ENCODE measurements around the gene STX17.
"Not testable (repeated sequence)": the region's sequence is repeated elsewhere in the genome, so short reads cannot be mapped to it uniquely, and the experiment has no call there.

Gene STX17

DNA sequence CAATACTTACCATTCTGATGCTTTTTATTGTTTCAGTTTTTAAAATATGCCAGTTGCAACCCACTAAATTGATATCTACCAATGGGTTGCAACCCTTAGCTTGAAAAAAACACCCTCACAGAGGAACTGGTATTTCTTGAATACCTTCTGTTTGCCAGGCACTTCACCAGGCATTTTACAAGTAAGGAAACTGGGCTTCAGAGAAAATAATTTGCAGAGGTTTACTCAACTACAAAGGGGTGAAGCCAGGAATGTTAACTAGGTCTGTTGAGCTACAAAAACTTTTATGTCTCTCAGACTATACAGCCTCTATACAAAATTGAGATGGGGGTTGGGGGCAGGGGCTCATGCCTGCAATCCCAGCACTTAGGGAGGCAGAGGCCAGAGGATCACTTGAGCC, 65.0 kb downstream of the STX17 start:
- DNase-seq (ENCODE audit: low read depth), result no peak

DNA sequence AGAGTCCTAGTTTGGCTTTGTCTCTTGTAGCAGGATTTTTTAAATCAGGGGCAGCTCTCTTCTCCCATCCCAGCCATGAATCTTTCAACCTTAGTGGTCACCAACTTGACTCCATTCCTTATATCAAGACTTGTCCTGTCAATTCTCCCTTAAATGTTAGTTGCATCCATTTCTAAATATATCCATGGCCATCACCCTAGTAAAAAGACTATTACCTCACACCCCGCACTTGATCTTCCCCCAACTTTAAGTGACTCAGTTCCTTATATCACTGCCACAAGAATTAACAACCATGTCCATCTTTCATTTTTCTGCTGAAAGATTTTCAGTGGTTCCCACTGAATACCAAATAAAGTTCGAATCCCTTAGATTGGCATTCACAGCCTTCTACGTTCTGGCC, 67.0 kb downstream of the STX17 start:
- DNase-seq (ENCODE audit: low read depth), result no peak

DNA sequence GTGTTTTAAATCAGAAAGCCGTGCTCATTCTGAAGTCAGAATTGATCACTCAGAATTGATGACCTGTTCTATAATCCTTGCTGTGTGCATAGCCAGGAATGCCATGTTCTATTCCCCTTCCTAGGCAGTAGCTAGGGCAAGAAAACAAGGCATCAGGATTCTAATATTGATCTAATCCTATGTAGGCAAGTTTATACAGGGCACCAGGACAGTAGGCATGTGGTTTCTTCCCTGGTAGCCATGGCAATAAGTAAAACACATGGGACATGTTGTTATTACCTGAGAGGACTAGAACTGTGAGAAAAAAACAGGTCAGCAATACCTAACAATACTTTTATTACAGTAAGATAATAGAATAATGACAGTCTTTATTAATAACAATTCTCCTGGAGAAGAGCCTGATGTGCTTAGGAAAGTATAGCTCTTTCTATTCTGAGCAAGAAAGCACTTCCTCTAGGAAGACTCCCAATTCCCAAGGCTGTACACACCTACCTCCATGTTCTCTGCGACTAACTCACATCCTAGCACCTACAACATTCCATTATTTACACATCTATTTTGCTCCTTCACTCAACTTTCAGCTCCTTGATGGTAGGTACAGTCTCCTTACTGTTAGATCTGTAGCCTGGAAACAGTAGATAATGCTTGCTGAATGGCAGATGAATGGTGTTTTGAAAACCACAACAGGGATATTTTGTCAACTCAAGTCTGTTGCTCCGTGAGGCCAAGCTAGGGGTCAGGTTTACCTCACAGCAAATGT, 70.8 kb downstream of the STX17 start:
- DNase-seq (ENCODE audit: low read depth), result no peak

DNA sequence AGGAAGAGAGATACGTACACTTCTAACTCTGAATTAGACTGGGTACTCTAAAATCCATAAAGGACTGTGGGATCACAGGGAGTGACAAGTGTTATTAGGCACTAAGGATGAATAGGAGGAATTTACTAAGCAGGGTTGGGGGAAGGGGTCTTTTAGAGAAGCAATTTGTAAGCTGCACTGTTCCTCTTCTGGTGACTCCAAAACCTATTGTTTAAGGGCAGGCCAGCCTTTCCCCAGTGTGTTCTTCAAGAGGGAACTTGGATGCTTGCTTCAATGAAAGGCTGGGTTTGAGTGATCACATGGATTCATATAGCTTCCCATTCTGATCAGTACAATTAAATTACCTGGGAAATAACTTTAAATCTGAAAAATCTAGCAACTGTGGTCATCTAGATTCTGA, 71.8 kb downstream of the STX17 start:
- DNase-seq (ENCODE audit: low read depth), result no peak

DNA sequence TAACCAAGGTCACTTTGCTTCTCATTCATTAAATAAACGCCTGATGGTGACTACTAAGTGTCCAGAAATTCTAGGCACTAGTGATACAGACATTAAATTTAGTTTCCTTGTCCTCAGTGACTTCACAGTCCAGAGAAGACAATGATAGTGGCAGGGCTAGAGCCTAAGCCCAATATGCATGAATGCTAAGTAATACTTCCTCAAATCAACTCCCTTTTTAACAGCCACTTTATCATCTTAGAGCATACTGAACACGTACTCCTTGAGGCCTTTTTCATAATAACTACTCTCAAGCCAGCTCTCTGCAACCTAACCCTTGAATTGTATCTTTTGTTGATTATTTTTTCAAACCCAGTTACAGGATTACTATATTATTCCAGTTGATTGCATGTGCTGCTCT, 74.1 kb downstream of the STX17 start:
- no peak for DNase-seq (ENCODE audit: low read depth)

DNA sequence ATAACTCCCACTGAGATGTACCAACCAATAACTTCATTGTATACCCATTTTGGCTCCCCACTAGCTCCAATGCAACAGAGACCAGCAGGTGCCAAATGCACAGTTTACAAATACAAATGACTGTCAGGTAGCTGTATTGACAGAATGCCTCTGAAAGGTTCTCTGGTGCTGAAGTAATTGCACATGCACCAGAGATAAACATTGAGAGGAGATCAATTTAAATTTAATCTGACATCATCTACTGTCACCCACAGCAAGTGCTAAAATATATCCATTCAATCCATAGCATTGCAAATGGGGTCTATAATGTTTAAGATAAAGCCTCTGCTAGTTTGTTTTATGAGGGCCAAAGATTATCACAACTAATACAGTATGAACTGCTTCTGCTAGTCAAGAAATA, 80.2 kb downstream of the STX17 start:
- DNase-seq (ENCODE audit: low read depth), result no peak

DNA sequence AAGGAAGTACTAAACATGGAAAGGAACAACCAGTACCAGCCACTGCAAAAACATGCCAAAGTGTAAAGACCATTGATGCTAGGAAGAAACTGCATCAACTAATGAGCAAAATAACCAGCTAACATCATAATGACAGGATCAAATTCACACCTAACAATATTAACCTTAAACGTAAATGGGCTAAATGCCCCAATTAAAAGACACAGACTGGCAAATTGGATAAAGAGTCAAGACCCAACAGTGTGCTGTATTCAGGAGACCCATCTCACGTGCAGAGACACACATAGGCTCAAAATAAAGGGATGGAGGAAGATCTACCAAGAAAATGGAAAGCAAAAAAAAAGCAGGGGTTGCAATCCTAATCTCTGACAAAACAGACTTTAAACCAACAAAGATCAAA, 84.1 kb downstream of the STX17 start:
- not testable (repeated sequence) for DNase-seq (ENCODE audit: low read depth)

DNA sequence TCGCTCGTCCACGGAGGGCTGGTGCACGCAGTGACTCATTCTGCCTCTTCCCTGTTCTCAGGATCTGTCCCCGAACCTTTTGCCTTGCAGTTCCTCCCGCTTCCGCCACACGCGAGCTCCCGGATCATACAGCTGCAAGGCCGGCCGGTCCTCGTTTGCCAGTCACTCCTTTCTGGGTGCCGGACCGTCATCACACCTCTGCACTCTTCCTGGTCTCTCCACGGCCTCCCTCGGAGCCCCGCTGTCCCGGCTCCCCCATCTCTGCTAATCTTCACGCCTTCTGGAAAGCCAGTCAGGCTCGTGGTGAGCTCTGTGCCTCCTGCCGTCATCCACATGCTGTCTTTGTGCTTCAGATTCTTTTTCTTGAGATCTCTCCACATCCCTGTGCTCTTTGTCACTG, 91.8 kb downstream of the STX17 start:
- no peak for DNase-seq (ENCODE audit: low read depth)

DNA sequence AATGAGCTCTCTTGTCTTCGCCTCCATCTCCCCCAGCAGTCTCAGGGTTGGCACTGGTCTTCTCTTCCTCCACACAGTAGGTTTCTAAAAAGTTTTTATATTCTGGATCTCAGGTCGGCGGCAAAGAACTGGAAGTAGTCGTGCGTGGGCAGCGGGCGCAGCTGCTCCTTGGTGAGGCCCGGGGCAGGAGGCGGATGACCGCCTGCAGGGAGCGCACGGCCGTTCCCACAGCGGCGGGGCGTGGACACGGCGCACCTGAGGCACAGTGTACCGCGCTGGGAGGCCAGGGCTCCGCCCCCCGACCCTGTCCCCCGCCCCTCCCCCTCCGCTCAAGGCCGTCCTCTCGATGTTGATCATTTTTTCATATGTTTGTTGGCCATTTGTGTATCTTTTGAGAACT, 92.4 kb downstream of the STX17 start:
- no peak for DNase-seq (ENCODE audit: low read depth)

DNA sequence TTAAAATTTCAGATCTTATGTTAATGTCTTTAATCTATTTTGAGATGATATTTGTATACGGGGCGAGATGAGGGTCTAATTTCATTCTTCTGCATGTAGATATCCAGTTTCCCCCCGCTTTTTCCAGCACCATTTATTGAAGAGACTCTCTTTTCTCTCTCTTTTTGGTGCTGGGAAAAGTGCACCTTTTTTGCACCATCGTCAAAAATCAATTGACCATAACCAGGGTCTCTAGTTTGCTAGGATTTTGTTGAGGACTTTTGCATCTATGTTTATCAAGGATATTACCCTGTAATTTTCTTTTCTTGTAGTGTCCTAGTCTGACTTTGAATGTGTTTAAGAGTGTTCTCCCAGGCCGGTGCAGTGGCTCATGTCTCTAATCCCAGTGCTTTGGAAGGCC, 93.3 kb downstream of the STX17 start:
- no peak for DNase-seq (ENCODE audit: low read depth)

DNA sequence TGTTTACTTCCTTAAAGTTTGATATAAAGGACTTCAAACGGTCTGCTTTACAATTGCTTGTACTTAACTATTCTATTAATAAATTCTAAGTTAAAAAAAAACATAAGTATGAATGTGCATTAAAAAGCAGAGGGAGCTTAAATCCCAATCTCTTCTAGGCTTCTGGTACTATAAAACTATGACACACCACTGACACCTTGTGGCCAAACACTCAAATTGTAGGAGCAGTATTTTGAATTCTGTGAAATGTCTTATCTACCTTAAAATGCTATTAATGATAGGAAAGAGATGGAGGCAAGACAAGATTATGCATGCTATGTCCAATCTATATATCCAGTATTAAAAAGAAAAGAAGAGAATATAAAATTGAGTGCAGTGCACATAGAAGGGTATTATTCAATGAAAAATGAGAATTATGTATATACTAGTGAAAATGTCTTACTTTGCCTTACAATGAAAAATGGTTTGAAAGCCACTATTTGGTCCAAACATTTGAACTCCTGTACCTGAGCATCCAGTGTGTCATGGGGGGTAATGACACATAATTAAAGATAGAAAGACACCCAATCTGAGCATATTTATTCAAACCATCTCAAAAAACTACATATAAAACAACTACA, 104.7 kb downstream of the STX17 start:
- no peak for DNase-seq (ENCODE audit: low read depth)

DNA sequence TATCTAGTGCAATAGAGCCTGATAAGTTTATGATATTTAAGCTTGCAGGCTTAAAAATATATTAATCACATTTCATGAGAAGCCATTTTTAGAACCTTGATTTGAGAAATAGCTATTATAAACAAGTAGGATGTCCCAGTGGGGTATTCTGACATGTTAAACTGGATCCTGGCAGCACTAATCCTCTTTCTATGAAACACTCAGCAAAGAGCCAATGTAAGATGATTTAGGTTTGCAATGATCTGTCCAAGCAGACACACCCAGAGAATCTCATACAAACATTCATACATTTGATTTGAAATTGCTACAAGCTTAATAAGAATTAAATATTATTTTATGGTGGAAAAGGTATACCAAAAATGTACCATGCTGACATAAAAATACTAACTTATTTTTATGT, 105.8 kb downstream of the STX17 start:
- DNase-seq (ENCODE audit: low read depth), result no peak

DNA sequence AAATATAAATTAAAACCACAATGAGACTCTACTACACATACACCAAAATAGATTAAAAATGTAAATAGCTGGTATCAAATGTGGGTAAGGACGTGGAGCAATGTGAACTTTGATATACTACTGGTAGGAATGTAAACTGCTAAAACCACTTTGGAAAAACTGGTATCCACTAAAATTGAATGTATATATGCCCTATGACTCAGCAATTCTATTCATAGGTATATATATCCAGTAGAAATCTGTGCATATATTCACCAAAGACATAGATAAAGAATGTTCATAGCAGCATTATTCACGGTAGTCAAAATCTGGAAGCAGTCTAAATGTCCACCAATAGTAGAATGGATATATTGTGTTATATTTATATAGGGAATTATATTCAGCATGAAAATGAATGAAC, 107.1 kb downstream of the STX17 start:
- no peak for DNase-seq (ENCODE audit: low read depth)

DNA sequence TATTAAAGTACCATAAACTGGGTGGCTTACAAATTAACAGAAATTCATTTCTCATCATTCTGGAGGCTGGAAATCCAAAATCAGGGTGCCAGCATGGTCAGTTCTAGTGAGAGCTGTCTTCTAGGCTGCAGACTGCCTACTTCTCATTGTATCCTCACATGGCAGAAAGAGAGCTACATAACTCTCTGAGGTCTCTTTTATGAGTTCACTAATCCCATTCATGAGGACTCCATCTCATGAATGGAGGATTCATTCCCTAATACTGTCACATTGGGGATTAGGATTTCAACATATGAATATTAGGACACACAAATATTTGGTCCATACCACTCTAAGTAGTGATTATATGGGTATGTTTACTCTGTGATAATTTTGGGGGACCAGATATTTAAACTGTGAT, 108.4 kb downstream of the STX17 start:
- DNase-seq (ENCODE audit: low read depth), result no peak

DNA sequence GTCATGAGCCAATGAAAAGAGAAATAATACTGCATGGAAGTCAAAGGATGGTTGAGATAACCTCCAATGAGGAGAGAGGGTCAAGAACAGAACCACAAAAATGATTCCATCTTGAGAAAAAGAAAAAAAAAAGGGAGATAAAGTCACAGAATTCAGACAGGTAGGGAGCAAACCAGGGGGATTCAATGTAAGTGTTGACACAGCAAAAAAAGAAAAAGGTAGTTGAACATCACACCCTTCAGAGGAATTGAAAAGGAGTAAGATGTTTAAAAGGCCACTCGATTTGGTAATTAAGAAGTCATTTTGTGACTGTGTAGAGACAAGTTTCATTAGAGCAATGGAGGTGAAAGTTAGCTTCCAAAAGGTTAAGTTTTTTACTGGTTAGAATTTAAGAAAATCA, 113.1 kb downstream of the STX17 start:
- no peak for DNase-seq (ENCODE audit: low read depth)

Data from T-helper 22 cell (primary cell).